DMS53 treated with DMSO at 0.1 percent for 48 hours (cell line): ENCODE results near the gene POLD4.
A peak's percentile ranks its signal among the peaks of the same experiment; 100 is the strongest.

Experiments used
- DNase-seq: peaks from one replicate; lab custom pipeline; 2025; ENCODE audit not compliant: unreplicated experiment; lab: John Stamatoyannopoulos, UW

POLD4 gene

DNA sequence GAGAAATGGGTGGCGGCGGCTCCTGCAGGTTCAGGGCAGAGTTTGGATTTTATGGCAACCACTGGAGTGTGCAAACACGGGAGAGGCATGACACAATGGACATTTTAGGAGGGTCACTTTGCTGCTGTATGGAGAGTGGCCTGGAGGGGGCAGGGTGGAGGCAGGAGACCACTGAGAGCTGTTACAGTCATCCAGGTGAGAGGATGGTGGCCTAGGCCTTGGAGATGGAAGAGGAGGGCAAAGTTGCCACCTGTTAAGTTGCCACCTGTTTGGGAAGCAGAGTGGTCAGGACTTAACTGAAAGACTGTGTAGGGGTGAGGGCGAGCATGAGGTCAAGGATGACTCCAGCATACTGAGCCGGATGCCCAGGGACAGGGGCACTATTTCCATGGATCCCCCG, 36.1 kb upstream of the POLD4 start:
- peak; percentile 20 for DNase-seq

DNA sequence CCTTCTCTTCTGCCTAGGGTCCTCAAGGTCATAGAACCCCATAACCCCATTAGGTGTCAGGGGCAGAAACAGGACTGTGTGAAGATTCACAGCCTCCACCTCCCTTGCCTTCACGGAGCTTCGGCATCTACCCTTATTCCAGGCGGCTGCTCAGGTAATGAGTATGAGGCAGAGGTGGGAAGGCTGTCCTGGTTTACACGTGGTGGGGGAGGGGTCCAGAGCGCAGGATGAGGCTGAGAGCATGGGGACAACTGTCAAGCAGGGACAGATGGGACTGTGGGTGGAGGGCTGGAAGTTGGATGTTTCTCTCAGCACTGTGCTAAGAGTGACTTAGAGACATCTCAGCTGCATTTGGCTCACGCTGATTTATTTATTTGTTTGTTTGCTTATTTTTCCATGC, 34.2 kb upstream of the POLD4 start:
- DNase-seq = no peak

DNA sequence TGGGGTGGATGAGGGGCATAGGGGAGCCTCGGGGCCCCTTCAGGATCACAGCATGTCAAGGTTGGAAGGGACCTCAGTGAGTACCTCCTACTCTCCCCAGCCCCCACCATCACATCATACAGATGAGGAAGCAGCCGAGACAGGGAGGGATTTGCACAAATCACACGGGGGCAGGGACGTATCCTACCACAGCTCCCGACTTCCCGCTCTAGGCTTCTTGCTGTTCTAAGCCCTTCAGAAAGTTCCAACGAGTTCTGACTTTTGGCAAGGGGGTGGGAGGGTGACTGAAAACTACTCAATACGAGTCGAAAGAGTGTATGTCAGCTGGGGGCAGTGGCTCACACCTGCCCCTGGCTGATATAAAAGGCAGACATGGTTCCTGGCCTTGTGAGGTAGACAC, 33.7 kb upstream of the POLD4 start:
- no peak for DNase-seq

DNA sequence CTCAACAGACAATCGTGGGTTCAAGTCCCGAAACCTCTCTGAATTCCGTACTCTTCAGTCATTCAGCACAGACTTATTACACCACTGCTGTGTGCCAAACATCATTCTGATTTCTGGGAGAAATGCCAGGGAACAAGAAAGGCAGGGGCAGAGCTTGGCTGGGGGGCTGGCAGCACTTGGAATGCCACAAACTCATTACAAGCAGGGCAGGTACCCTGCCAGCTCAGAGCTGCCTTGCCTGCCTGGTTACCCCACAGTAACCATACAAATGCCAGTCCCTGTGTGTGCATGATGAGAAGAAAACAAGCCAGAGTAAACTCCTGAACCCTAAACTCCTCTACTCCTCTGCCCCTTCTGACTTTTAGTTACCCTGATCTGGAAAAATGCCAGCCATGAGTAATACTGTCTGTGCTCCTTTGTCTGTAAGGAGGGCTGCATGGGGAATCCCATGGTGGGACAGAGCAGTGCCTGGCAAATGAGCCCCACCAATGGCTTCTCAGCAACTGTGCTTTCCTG, 31.6 kb upstream of the POLD4 start:
- DNase-seq = no peak

DNA sequence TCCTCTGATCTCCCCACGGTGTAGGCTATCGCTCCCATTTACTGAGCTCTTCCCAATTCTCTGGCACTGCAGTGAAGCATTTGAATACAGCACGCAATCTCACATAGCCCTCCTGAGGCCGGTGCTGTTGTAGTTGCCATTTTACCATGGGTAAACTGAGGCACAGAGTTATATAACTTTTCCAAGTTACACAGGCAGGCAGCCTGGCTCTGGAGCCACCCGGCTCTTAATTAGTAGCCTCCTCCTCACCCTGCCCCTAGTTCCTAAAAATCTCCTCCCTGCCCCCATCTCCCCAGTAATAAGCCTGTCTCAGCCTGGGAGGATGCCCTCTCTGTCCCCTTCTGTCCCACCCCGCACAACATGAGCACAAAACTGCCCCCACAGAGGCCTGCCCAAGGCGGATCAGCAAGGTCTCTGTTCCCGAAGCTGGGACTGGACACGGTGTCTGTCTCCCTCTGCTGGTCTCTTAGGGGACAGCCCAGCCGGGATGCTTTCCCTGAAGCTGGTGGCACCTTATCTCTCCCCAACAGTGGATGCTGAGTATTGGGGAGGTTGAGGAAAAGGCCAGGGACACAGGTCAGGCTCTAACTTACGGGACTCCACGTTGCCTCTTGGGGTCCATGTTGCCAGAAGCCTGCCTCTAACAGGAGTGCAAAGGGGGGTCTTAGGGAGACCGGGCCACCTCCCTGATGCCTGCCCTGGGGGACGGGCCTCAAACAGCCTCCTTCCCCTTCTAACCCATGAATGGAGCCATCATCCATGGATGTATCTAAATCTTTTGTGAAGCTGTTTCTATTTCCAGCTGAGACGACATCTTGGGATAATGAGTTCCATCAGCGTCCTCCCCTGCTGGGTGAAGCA, 29.2 kb upstream of the POLD4 start:
- peak; percentile 60 for DNase-seq

DNA sequence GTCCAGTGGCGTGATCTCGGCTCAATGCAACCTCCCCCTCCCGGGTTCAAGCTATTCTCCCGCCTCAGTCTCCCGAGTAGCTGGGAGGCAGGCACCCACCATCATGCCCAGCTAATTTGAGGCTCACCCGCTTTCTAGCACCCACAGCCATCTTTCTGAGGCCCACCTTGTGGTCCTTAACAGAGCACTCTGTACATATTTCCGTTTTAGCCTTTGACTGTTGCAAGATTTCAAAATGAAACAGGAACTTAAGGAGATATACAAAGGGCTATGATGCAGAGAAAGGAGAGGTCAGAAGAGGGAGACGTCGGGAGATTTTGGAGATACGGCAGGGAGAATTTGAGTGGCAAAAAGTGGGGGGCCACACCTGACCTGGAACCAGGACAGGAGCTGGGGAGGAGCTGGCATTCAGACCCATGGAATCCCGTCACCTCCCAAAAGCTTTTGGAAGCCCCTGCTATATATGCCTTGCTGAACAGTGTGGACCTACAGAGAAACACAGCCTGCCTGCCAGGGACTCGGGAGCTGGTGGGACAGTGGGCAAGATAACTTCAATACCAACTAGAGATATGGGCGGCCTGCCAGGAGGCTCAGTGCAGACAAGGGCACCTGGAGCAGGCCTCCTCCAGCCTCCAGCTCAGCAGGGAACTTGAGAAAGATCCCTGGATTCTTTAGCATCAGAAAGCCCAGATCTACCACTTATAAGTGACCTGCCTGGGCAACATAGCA, 28.1 kb upstream of the POLD4 start:
- no peak for DNase-seq

DNA sequence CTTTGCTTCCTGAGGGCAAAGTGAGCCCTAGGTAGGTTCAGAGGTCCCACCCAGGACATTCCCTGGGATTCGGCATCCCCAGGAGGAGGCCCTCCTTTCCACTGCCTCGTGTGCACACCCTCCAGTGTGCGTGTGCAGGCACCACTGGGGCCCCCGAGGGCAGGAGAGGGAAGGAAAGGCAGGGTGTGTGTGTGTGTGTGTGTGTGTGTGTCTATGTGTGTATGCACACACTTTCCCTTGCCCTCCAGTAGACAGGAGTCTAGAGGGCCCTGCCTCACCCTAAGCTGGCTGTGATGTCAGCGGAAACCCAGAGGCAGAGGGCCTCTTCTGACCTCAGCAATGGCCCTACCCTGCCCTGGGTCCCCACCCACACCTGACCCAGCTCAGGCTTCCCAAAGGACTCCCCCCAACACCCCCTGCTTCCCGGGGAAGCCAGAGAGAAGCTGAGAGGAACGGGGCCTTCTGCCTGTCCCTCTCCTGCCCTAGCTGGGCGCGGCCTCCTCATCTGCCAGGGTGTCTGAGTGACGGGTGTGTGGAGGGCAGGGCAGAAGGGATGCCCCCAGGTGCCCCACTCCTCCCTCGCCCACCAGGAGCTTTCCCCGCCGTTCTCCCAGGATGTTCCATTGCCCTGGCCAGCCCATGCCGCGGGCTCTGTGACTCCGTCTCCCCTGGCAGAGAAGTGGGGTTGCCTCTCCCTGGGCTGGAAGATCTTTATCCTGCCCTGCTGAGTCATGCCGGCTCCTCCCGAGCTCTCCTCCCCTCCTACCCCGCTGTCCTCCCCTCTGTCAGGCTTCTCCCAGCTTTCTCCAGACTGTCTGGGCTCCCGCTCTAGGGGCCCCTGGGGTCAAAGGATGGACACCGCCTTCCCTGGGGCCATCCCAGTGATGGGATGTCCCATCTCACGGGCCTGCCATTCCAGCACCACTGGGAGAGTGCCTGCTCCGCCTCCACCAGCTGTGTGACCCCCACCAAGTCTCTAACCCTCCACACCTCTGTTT, 26.0 kb upstream of the POLD4 start:
- no peak for DNase-seq

DNA sequence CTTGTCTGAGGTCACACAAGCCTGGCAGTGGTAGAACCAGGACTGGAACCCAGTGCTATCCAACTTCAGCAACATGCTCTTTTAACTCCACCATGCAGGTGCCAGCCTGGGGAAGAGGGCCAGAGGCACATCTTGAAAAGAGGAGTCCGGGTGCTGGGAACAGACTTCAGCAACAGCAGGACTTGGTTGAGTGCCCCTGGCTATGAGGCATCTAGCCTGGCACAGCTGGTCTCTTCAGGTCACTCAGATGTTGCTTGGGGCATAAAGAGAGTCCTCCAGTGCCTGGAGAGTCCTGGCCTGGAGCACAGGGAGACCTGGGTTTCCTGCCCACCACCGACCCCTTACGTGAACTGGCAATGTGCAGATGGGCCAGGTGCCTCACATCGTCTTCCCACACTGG, 25.2 kb upstream of the POLD4 start:
- no peak for DNase-seq

DNA sequence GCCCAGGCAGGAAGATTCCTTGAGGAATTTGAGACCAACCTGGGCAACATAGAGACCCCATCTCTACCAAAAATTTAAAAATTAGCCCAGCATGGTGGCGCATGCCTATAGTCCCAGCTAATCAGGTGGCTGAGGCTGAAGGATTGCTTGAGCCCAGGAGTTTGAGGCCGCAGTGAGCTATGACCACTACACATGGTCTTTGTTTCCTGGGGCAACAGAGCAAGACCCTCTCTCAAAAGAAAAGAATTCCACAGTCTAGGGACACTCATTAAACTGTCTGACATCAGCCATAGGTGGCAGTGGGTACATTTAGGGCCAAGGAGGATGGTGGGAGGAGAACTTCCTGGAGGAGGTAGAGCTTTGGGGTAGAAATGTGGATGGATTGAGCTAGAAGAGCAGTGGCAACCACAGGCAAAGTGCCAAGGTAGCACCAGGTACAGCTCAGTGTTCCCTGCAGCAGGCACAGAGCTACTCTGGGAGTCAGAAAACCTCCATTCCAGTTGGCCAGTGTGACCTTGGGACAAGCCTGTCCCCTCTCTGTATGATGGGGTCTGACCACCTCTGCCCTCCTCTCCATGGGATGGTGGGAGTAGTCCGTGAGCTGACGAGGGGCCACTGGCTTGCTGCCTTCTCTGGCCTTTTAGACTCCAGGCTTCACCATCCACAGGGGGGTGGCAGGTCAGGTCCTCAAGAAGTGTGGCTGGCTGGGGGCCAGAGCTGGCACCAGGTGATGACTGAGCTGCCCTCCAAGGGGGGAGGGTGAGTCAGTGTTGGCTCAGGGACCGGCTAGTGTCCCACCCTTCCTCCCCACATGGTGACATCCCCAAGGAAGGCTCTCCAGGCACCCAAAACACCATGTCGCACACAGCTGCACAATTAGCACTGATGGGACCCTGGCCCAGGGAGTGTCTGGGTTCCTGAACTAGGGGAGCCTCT, 23.8 kb upstream of the POLD4 start:
- DNase-seq = no peak

DNA sequence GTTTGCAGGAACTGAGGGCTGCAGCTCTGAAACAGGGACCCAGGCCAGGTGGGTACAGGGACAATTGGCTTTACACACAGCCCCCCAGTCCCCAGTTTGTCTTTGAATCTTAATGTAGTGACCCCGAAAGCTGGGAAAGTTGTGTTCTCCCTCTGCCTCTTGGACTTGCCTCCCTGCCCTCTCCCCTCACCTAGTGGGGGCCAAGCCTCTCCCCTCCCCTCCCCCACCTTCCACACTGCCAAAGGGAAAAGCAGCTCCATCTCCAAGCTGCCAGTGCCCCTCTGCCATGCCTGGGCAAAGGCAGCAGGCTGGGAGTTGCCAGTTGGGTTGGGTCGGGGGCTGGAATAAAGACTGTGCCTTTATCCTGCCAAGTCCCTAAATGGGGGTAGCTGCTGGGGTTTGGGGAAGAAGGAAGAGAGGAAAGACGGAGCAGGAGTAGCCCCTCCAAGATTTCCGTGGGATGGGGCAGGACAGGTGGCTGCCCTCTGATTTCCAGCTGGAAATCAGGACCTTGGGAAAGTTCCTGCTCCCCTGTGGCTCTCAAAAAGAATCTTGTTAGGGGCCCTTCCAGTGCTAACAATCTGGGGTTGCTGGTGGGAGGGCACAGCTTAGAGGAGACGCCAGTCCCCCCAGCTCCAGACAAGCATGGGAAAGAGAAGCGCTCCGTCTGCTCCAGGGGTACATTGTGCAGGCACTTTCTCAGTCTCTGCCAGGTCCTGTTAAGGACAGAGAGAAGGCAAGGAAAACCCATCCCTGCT, 22.9 kb upstream of the POLD4 start:
- DNase-seq = no peak

DNA sequence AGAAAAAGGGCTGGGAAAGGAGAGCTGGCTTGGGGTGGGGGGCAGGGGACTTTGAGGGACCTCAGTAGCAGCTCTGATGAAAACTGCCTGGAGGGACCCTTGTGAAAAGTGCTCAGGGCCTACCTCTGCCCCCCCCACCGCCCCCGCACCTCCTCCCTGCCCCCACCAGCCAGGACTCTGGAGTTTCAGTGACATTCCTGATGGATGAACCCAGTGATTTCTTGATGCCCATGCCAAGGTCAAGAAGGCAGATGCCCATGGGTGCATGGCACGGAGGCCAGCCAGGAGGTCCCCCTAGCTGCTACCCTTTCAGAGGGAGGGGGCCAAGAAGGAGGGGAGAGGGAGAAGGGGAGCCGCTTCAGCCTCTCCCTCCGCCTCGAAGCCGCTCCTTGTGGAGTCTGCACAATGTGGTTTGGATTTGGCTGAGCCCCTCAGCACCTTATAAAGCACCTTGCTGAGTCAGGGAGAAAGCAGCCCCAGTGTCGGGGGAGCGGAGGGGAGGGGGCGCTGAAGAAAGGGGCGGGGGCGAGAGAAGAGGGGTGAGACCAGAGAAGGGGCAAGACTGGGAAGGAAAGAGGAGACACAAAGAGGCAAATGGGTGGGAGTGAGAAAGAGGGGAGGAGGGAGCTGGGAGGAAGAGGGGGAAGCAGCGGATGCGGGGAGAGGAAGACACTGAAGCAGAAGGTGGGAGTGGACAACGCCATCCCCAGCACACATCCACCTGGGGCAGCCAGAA, 22.1 kb upstream of the POLD4 start:
- DNase-seq = no peak

DNA sequence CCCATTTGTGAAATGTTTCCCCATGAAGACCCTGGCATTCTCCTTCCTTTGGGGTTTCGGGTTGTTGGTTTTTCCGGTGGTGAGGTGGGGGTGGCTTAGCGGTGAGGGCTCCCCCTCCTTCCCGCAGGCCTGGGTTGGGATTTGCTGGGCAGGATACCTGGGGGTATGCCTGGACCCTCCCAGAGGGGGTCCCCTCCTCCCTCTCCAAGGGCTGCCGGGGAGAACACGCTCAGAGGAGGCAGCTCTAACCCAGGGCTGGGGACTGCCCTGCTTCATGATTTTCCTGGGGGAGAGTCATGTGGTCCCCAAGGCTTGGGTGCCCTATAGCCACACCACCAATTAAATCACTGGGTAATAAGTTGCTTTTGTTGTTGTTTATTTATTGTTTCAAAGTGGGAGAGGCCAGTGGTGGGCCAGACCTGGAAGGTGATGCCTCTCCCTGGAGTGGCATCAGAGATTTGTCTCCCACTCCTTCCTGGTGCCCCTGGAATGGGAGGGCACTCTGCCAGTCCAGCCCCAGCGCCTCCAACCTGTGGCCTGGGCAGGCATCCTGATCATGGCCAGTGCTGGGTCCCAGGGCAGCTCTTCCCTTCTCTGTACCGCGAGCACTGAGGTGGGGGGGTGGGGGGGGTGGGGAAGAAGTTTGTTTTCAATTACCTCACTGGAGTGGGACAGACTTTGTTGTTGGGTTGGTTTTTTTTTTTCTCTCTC, 21.4 kb upstream of the POLD4 start:
- DNase-seq = no peak

DNA sequence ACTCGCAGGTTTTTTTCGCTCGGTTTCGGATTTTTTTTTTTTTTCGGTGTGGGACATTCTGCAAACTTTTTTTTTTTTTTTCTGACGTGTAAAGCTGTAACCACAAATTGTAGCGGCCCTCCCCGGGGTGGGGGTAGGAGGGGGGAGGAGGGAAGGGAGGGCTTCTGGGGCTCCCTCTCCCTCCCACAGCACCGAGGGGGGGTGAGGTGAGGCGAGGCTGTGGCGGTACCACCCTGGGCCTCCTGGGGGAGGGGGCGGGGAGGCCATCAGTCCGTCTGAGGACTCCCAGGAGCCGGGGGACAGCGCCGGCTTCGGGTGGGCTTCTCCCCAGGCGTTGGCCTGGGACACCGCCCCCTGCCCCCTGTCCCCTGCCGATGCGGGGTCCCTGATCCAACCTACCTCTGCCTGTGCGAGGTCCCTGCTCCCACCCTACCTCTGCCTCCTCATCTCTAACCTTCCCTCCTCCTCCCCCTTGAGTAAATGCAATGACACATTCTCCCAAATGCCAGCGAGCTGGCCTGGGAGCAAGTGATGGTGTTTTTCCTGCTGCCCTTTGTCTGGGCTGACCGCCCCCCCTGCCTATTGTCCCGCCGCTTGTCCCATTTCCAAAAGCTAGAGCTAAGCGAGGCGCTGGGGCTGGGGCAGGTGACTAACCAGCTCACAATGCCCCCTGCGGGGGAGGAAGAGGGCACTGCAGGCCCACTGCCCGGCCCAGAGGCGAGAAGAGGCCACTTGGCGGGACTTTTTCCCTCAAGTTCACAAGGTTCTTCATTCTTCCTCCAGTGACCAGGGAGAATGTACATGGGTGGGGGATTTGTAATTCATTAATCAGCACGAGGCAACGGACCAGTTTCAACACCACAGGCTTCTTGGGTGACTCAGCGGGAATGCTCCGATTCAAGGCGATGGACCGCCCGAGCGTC, 20.6 kb upstream of the POLD4 start:
- DNase-seq = peak; percentile 32

DNA sequence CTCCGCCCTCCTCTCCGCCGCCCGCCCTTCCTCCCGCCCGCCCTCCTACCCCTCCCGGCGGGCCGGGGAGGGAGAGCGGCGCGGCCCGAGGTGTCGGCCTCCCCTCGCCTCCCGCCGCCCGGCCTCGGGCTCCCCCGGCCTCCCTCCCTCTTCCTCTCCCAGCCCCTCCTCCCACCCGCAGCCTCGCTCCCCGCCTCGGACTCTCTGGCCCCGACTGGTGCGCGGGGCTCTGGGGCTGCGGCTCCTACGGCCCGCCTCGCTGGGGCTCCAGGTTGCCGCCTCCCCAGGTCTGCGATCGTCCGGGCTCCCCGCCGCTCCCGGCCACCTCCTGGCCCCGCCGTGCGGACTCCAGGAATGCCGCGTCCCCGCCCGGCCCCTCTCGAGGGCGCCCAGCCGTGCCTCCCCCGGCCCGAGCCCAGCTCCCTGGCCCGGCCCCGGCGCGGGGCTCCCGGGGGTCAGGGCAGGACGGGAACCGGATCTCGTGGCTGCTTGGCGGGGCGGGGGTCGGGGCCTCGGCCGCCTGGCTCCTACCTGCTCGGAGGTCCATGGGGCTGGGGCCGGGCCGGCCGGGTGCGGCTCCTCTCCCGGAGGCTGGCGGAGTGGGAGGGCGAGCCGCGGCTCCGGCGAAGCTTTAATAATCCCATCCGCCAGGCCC, 19.8 kb upstream of the POLD4 start, which contains the start of gene CLCF1:
TSS of gene CLCF1 (minus strand) at position 606 of the 655 bp plus-strand sequence. CDS start at position 547, 59 bp downstream.
- peak; percentile 28 for DNase-seq

DNA sequence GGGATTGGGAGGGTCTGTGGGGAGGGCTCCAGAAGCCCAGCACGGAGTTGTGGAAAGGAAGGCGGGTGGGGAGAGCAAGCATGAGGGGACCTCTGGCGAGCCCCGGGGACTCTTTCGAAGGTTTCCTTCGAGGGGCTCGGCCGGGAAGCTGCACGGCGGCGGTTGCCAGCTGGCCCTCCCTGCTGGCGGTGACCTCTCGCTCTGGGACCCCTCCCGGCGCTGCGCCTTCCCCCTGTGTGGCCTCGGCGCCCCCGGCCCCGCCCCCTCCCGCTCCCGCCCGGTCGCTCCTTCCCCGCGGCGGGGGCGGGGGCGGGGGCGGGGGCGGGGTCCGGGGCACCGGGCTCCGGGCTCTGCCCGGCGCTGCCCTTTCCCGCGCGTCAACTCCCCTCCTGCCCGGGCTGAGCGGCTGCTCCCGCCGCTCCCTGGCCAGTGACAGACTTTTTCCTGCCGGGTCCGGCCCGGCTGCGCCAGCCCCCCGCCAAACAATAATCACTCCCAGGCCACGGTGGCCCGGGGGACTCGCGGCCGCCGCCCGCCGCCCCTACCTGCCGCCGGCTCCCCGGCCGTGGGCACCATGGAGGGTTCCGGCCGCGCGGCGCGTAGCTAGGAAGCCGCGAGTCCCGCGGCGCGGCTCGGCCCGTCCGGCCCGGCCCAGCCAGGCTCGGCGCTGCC, 19.1 kb upstream of the POLD4 start:
- DNase-seq = no peak

DNA sequence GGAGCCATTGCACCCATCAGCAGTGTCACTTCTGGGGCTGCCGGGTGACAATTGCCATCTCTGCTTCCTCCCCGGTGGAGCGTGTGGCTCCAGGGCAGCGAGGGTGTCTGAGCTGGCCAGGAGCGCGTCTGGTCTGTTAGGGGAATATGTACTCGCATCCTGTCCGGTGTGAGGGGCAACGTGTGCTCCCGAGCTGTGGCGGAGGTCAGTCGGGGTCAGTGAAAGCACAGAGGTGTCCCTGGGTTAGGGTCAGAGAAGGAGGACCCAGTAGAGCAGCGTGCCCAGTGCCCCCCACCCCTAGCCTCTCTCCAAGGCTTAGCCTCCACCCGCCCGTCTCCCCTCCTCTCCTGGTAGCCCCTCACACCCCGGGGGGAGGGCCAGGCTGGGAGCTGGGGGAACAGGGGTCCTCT, 18.6 kb upstream of the POLD4 start:
- DNase-seq = no peak
